Ovary (tissue), 9 donors: ENCODE data around the gene APCDD1. TPM values are rescaled to one million over a fixed set of nuclear protein-coding genes. Genes with fewer than 3 reads are reported as not detected.
A peak's percentile ranks its signal among the peaks of the same experiment; 100 is the strongest.

Experiments used
- DNase-seq, 5 donors: peaks; one replicate each; pipeline ENCODE4 v3.0.0-alpha.2; 2019 to 2020
- H3K27ac ChIP-seq, 2 donors: fragments of 200-600 bp; one replicate each; pipeline versions ENCODE4 v1.5.1 to v1.8.0; 2019 to 2022
- H3K27me3 ChIP-seq: fragments of 200-600 bp; one replicate; pipeline ENCODE4 v1.8.0; 2022
- H3K36me3 ChIP-seq: fragments of 200-600 bp; sonication (generic); one replicate; pipeline ENCODE4 v1.5.1; 2019
- H3K4me1 ChIP-seq: one replicate; pipeline ENCODE4 v1.8.1; 2013; ENCODE audit warnings: mild to moderate bottlenecking, moderate library complexity; ENCODE audit not compliant: insufficient read depth
- H3K4me3 ChIP-seq: fragments of 200-600 bp; sonication (generic); one replicate; pipeline ENCODE4 v1.5.1; 2017
- H3K9me3 ChIP-seq, 2 donors: fragments of 200-600 bp in 1 of 2; sonication (generic) in 1 of 2; one replicate each; pipeline versions ENCODE4 v1.5.1 to v1.8.1; 2013 to 2019; ENCODE audit warnings: mild to moderate bottlenecking in 1 of 2, moderate library complexity in 1 of 2
- CTCF ChIP-seq, 3 donors: fragments of 450-650 bp in 2 of 3; fragments of 200-600 bp in 1 of 3; IDR thresholded peaks; one replicate each; pipeline versions ENCODE4 v1.5.1 to v1.8.0; 2016 to 2022; ENCODE audit warnings: antibody characterized with exemption in 3 of 3, mild to moderate bottlenecking in 1 of 3
- EP300 ChIP-seq: sonication (generic); formaldehyde crosslinking; IDR thresholded peaks from one replicate; pipeline ENCODE4 v1.6.1; 2017; ENCODE audit warnings: antibody characterized with exemption
- POLR2A ChIP-seq: fragments of 450-650 bp; IDR thresholded peaks from one replicate; pipeline ENCODE4 v1.6.1; 2017; ENCODE audit warnings: antibody characterized with exemption, mild to moderate bottlenecking, moderate library complexity
- WGBS, 3 donors: extraction: QIAGEN DNeasy Blood & Tissue Kit in 1 of 3; methylation state at CpG; one replicate each; pipeline versions ENCODE4 v1.1.5 to v1.1.7; 2013 to 2017; 5-methylcytosine and 5-hydroxymethylcytosine counted together
- intact Hi-C, 4 donors: fragments of 100-400 bp; cut with DNase I; formaldehyde crosslinking; loops; one replicate each; pipeline versions ENCODE4 v1.11.0 to v1.15.1; 2022 to 2023
- polyA plus RNA-seq, 2 donors: library from polyadenylated mRNA; stranded (reverse); fragments of 200-250 nt in 1 of 2; fragments of 350-450 nt in 1 of 2; fragmentation: Illumina TruSeq in 1 of 2; extraction: RNeasy Lipid Tissue Mini Kit (QIAGEN cat#74804) in 1 of 2; gene quantifications; one replicate each; pipeline ENCODE4 v1.2.3, GENCODE V29; 2013 to 2014
- total RNA-seq, 7 donors: library from RNA; depleted of rRNA in 2 of 7; stranded (reverse); fragments of >200 nt in 2 of 7; fragmentation: NEBNext Ultra II Directional in 3 of 7; extraction: Animal tissue kit (Norgen Biotek cat#: 25700) in 3 of 7; gene quantifications; one replicate each; pipeline versions ENCODE4 v1.1.0 to v1.2.4, GENCODE V29; 2016 to 2023
- donor health status: DM: no; HTN: no; CAD: no; lungs with moderate emphysema.
- donor health status: DM: no; HTN: no; CAD: no.
- donor health status: Bipolar disorder and iron deficiency.
- donor health status: DM: yes; HTN: yes; CAD: no.
- donor health status: DM: no; HTN: no; CAD: no.
- donor health status: DM: yes; HTN: yes; CAD: no.

The APCDD1 gene
- total and polyA plus RNA-seq, 9 donors: 21.1 to 112 (median 60.6) TPM

DNA sequence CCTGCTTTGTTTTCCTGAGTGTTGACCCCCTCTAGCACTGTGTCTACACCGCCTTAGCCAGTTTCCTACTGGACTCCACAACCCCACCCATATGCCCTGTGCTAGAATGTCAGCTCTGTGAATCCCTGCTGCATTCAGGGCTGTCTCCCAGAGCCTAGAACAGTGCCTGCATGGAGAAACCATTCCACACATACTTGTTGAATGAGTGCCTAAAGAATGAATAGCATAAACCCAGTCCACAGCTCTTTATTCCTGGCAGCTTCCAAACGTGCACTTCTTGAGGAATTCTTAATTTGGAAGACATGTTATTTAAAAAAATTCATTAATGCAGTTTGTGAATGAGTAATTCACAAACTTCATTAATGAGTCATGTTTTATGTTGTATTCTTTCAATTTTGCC lies 64.9 kb downstream of the APCDD1 start:
- 48 to 57% (median 49%) methylated on average over 2 of the region's 2 CpGs for WGBS, 3 donors
- intact Hi-C loops: loop anchor here (2.0 to 10.0 kb wide), 9 partner anchors 65 to 1377 kb away; partner anchors contain the start of gene APCDD1 (in 2 of the 4)
- no peak for DNase-seq
- peak overlapping the region in 1 of 2 donors; percentile 5 for H3K27ac ChIP-seq
- TF ChIP-seq EP300 (no peak), POLR2A (no peak), CTCF (IDR thresholded peaks at IDR 0.05) (no peak)
- peaks cover 4% of the 10 kb centered on the region for H3K4me1 ChIP-seq
- no peaks in the 10 kb centered on the region for H3K27me3 ChIP-seq
- no peaks in the 10 kb centered on the region for H3K36me3 ChIP-seq
- no peaks in the 10 kb centered on the region for H3K9me3 ChIP-seq
- H3K4me3 ChIP-seq: no peak overlapping the region

DNA sequence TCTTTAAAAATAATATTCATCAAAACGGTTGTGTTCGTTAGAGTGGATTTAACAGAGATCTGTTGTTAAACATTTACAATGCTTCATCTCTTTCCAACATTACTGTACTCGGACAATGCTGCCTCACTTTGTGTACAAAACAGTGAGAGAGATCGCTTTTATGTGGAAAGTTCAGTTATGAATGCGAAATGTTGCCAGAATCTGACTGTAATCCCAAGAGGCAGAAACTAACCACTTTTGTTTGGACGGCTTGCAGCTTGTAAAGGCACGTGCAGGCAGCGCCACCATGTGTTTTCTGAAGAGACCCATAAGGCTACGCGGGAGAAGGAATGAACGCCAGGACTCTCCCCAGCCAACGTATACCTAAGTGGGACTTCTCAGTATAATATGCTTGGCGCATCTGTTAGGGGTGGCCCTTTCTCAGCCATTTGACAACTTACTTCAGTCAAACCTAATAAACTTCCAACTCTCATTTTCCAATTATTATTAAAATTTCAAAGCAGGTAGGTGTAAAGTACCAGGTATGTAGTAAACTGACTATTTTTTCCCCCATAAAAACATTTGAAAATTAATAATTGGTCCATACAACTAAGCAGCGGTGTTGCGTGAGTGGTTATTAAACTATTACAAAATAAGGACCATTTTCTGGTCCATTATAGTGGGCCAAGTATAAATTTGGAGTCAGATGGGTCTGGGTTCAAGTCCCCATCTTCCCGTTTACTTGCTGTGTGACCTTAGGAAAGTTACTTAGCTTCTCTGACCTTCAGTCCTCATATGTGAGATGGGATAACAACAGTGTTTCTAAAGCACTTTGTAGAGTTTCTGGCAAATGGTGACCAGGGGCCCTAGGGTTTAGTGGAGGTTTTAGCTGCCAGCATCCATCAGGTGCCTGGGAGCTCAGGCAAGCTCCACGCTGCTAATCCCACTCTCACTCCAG lies 65.8 kb downstream of the APCDD1 start:
- Histone ChIP-seq H3K27ac (no peak overlapping the region), H3K4me1 (peaks cover 4% of the 10 kb centered on the region), H3K9me3 (no peaks in the 10 kb centered on the region), H3K36me3 (no peaks in the 10 kb centered on the region), H3K4me3 (no peak overlapping the region), H3K27me3 (no peaks in the 10 kb centered on the region)
- DNase-seq: peak; percentile 82 to 93 (median 87)
- TF ChIP-seq CTCF (IDR thresholded peaks at IDR 0.05) (peak; percentile 76 to 94 (median 77)), EP300 (no peak)
- 18 to 20% (median 20%) methylated on average over 17 of the region's 17 CpGs for WGBS, 3 donors
- intact Hi-C loops: loop anchor here (2.0 to 10.0 kb wide), 9 partner anchors 65 to 1378 kb away; partner anchors contain the start of gene APCDD1 (in 2 of the 4)

GRCh38 chr18:10521566-10521965 lies 67.1 kb downstream of the APCDD1 start:
- TF ChIP-seq CTCF (IDR thresholded peaks at IDR 0.05): no peak
- no peak for TF ChIP-seq EP300
- no peak for TF ChIP-seq POLR2A
- no peaks in the 10 kb centered on the region for H3K9me3 ChIP-seq
- DNase-seq: no peak
- H3K4me1 ChIP-seq: peaks cover 4% of the 10 kb centered on the region
- no peaks in the 10 kb centered on the region for H3K36me3 ChIP-seq
- 84 to 91% (median 88%) methylated on average over 8 of the region's 8 CpGs for WGBS, 3 donors
- H3K4me3 ChIP-seq: no peak overlapping the region
- H3K27me3 ChIP-seq: no peaks in the 10 kb centered on the region
- intact Hi-C loops: loop anchor here in 1 of 4 donors (5.0 kb wide), 1 partner anchor 549 kb away; no protein-coding TSS in a partner anchor
- H3K27ac ChIP-seq: no peak overlapping the region

DNA sequence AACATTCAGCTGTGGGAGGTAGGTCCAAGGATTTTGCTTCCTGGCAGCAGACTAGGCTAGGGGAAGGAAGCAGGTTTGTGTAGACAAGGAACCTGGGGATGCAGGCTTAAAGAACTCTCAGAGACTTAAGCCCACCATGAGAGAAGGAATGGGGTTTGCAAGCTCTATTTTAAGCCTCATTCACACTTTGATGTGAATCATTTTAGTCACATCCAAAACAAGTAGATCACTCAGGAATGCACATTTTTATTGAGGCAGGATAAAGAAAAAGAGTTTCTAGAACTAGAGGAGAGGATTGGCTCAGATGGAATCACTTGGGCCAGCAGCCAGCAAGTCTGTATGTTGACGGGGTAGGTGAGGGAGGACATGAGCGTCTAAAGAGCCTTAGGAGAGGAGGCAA lies 68.1 kb downstream of the APCDD1 start:
- intact Hi-C loops: loop anchor here in 1 of 4 donors (5.0 kb wide), 1 partner anchor 550 kb away; no protein-coding TSS in a partner anchor
- Histone ChIP-seq H3K4me1 (peaks cover 7% of the 10 kb centered on the region), H3K9me3 (no peaks in the 10 kb centered on the region), H3K36me3 (no peaks in the 10 kb centered on the region), H3K27me3 (no peaks in the 10 kb centered on the region), H3K27ac (no peak overlapping the region), H3K4me3 (no peak overlapping the region)
- 85 to 89% (median 85%) methylated on average over 2 of the region's 2 CpGs for WGBS, 3 donors
- TF ChIP-seq EP300 (no peak), POLR2A (no peak), CTCF (IDR thresholded peaks at IDR 0.05) (no peak)
- DNase-seq: no peak
